ENCODE results near the gene KRTAP5-6. TPM values are rescaled to one million over a fixed set of nuclear protein-coding genes. Genes with fewer than 3 reads are reported as not detected.

KRTAP5-6 gene
- polyA plus RNA-seq, 1 donor (not counting 4 experiments of a cell fraction or from before 2014, with no cell fraction given) = not detected

GRCh38 chr11:1746956-1747752 is 50.2 kb downstream of the KRTAP5-6 start:
- peak overlapping the region; percentile 42 for H3K4me2 ChIP-seq (ENCODE audit: control insufficient read depth, extremely low read depth, insufficient read depth, low read depth, low read length)
- H3K9me1 ChIP-seq (ENCODE audit: control insufficient read depth, extremely low read depth, insufficient read depth, low read length) = no peaks in the 10 kb centered on the region
- H2AFZ ChIP-seq (ENCODE audit: control insufficient read depth, low read length) = no peak overlapping the region
- peak overlapping the region; percentile 8 for H3K9ac ChIP-seq (ENCODE audit: control insufficient read depth, extremely low read depth, insufficient read depth, low read length)
- TF ChIP-seq CTCF (optimal IDR thresholded peaks at IDR 0.05 in 1 of 3, IDR thresholded peaks at IDR 0.05 in 1 of 3, conservative IDR thresholded peaks at IDR 0.05 in 1 of 3; ENCODE audit: extremely low read depth in 1 of 3, insufficient read depth in 2 of 3, low read length in 3 of 3) = no peak
- TF ChIP-seq EZH2 (IDR thresholded peaks at IDR 0.05; ENCODE audit: low read length) = peak; percentile 59
- H3K27me3 ChIP-seq (ENCODE audit: control insufficient read depth, extremely low read depth, insufficient read depth, low read length) = peaks cover 33% of the 10 kb centered on the region
- dilution Hi-C loops (cut with MboI; ENCODE audit: extremely low pct_ligation_motif_present, low sequenced_read_pairs) = no loop called here
- no peak overlapping the region for H3K4me3 ChIP-seq (ENCODE audit: control insufficient read depth in 2 of 3, extremely low read depth in 1 of 3, insufficient read depth in 2 of 3, low read depth in 1 of 3, low read length in 3 of 3)
- H3K36me3 ChIP-seq (ENCODE audit: control insufficient read depth in 2 of 2, extremely low read depth in 1 of 2, insufficient read depth in 2 of 2, low read length in 2 of 2) = no peaks in the 10 kb centered on the region
- DNase-seq (ENCODE audit: low read depth, low spot score) = no peak
- H3K9me3 ChIP-seq (ENCODE audit: control insufficient read depth, low read depth, low read length) = no peaks in the 10 kb centered on the region
- no peak for FAIRE-seq
- no peak overlapping the region for H3K27ac ChIP-seq (ENCODE audit: control insufficient read depth, insufficient read depth, low read length)
- H3K79me2 ChIP-seq (ENCODE audit: control insufficient read depth, insufficient read depth, low read length) = no peaks in the 10 kb centered on the region
- peaks cover 5% of the 10 kb centered on the region for H4K20me1 ChIP-seq (ENCODE audit: control insufficient read depth, extremely low read depth, insufficient read depth, low read length)
- peaks cover 26% of the 10 kb centered on the region for H3K4me1 ChIP-seq (ENCODE audit: control insufficient read depth, extremely low read depth, insufficient read depth, low read length)

Other genes starting within 250 kb of the KRTAP5-6 start
- gene MOB2, start 210.4 kb upstream of the KRTAP5-6 start, polyA plus RNA-seq = 33.7 to 61.9 TPM (median 37.7 TPM) in 3 replicates
- 0.58 to 1.7 TPM (median 1.3 TPM) in 3 replicates for gene DUSP8, start 124.9 kb upstream of the KRTAP5-6 start, polyA plus RNA-seq
- not detected in 3 replicates for gene KRTAP5-1, start 111.9 kb upstream of the KRTAP5-6 start, polyA plus RNA-seq
- not detected in 3 replicates for gene KRTAP5-2, start 98.9 kb upstream of the KRTAP5-6 start, polyA plus RNA-seq
- not detected in 3 replicates for gene KRTAP5-3, start 88.7 kb upstream of the KRTAP5-6 start, polyA plus RNA-seq
- gene KRTAP5-4, start 75.1 kb upstream of the KRTAP5-6 start, polyA plus RNA-seq = not detected in 3 replicates
- gene KRTAP5-5, start 67.4 kb upstream of the KRTAP5-6 start, polyA plus RNA-seq = not detected in 3 replicates
- 0.03 to 0.18 TPM (median 0.14 TPM) in 3 replicates for gene IFITM10, start 53.4 kb downstream of the KRTAP5-6 start, polyA plus RNA-seq
- gene CTSD, start 66.7 kb downstream of the KRTAP5-6 start, polyA plus RNA-seq = 152 to 353 TPM (median 215 TPM) in 3 replicates
- gene SYT8, start 137.8 kb downstream of the KRTAP5-6 start, polyA plus RNA-seq = 19.3 to 26.4 TPM (median 22.3 TPM) in 3 replicates
- 7.5 to 10.7 TPM (median 9.4 TPM) in 3 replicates for gene TNNI2, start 141.8 kb downstream of the KRTAP5-6 start, polyA plus RNA-seq
- 0.94 to 1.5 TPM (median 0.95 TPM) in 3 replicates for gene LSP1, start 155.9 kb downstream of the KRTAP5-6 start, polyA plus RNA-seq
- not detected in 3 replicates for gene PRR33, start 194.7 kb downstream of the KRTAP5-6 start, polyA plus RNA-seq
- 0.09 TPM in 1 of 3 replicates, not detected in the others for gene TNNT3, start 222.5 kb downstream of the KRTAP5-6 start, polyA plus RNA-seq